H1 (cell line): ENCODE results near the gene P2RX2. TPM values are rescaled to one million over a fixed set of nuclear protein-coding genes. Genes with fewer than 3 reads are reported as not detected.

Experiments used
- CTCF ChIA-PET: fragments of 300-600 bp; sonication (Branson Sonifier 250); formaldehyde crosslinking; loops from one replicate; lab custom pipeline; 2021; ENCODE audit not compliant: partially characterized antibody; lab: Charles Lee
- POLR2A ChIA-PET: fragments of 300-600 bp; sonication (Branson Sonifier 250); formaldehyde crosslinking; loops from one replicate; lab custom pipeline; 2021; ENCODE audit warnings: inconsistent platforms; ENCODE audit not compliant: partially characterized antibody; lab: Charles Lee
- DNase-seq, 2 experiments: peaks; one replicate each; pipeline versions ENCODE4 v3.0.0 to v3.0.0-alpha.2; 2010 to 2022; ENCODE audit warnings: low spot score in 2 of 2, low read depth in 1 of 2, mixed read lengths in 1 of 2
- FAIRE-seq: peaks from 2 replicates; lab custom pipeline; 2011; peaks lifted over from hg19 to GRCh38; lab: Jason Lieb, UNC
- H2AFZ ChIP-seq: 2 replicates; pipeline ENCODE4 v1.8.1; 2012; ENCODE audit warnings: low read length, inconsistent platforms
- H2AK5ac ChIP-seq: 2 replicates; pipeline ENCODE4 v1.6.1; 2013; ENCODE audit warnings: low read depth, low read length
- H2BK120ac ChIP-seq: replicated peaks from 2 replicates; pipeline ENCODE3; 2013; ENCODE audit warnings: low read depth, low read length, inconsistent platforms
- H2BK12ac ChIP-seq: 2 replicates; pipeline ENCODE4 v1.6.1; 2013; ENCODE audit warnings: low read depth, low read length
- H2BK15ac ChIP-seq: 2 replicates; pipeline ENCODE4 v1.6.1; 2013; ENCODE audit warnings: low read length
- H2BK20ac ChIP-seq: 2 replicates; pipeline ENCODE4 v1.6.1; 2013; ENCODE audit warnings: low read length
- H2BK5ac ChIP-seq: 2 replicates; pipeline ENCODE4 v1.6.1; 2013; ENCODE audit warnings: low read depth, low read length
- H3K14ac ChIP-seq: 2 replicates; pipeline ENCODE4 v1.6.1; 2013; ENCODE audit warnings: inconsistent platforms; ENCODE audit not compliant: insufficient read length
- H3K18ac ChIP-seq: 2 replicates; pipeline ENCODE4 v1.6.1; 2013; ENCODE audit warnings: low read length; ENCODE audit errors: extremely low read depth
- H3K23ac ChIP-seq: 2 replicates; pipeline ENCODE4 v1.6.1; 2013; ENCODE audit warnings: inconsistent platforms; ENCODE audit not compliant: insufficient read length
- H3K23me2 ChIP-seq: 2 replicates; pipeline ENCODE4 v1.6.1; 2013; ENCODE audit warnings: low read depth, low read length
- H3K27ac ChIP-seq: 2 replicates; pipeline ENCODE4 v1.6.1; 2011; ENCODE audit warnings: low read depth, low read length, inconsistent platforms
- H3K27me3 ChIP-seq, 4 experiments: replicated peaks in 1 of 4; 1 replicate in 1 of 4; 2 replicates in 3 of 4; pipeline versions ENCODE4 v1.6.1 to v1.8.1; 2011 to 2013; ENCODE audit warnings: low read length in 3 of 4, mild to moderate bottlenecking in 3 of 4, inconsistent platforms in 2 of 4, mixed read lengths in 2 of 4, moderate library complexity in 1 of 4; ENCODE audit not compliant: control insufficient read depth in 3 of 4, insufficient read depth in 3 of 4; ENCODE audit errors: extremely low read depth in 1 of 4
- H3K36me3 ChIP-seq, 4 experiments: 2 replicates each; pipeline versions ENCODE4 v1.6.1 to v1.8.1; 2011 to 2013; ENCODE audit warnings: mild to moderate bottlenecking in 4 of 4, low read length in 3 of 4, moderate library complexity in 2 of 4, control low read depth in 1 of 4, inconsistent platforms in 1 of 4; ENCODE audit not compliant: insufficient read depth in 4 of 4, control insufficient read depth in 2 of 4
- H3K4ac ChIP-seq: replicated peaks from 2 replicates; pipeline ENCODE3; 2013; ENCODE audit warnings: low read length, low read depth, mixed read lengths, inconsistent platforms; ENCODE audit not compliant: insufficient read length
- H3K4me1 ChIP-seq, 4 experiments: replicated peaks in 1 of 4; 1 replicate in 1 of 4; 2 replicates in 3 of 4; pipeline versions ENCODE4 v1.6.1 to v1.8.1; 2011 to 2013; ENCODE audit warnings: low read length in 3 of 4, inconsistent platforms in 2 of 4, mixed read lengths in 1 of 4; ENCODE audit not compliant: insufficient read depth in 4 of 4, control insufficient read depth in 3 of 4
- H3K4me2 ChIP-seq, 2 experiments: 2 replicates each; pipeline versions ENCODE4 v1.6.1 to v1.8.1; 2011 to 2013; ENCODE audit warnings: low read depth in 2 of 2, low read length in 2 of 2, control low read depth in 1 of 2, inconsistent platforms in 1 of 2, mild to moderate bottlenecking in 1 of 2; ENCODE audit not compliant: insufficient read depth in 1 of 2
- H3K4me3 ChIP-seq, 4 experiments: fragments of 200-600, 300-600 bp in 1 of 4; sonication (generic), shearing (Covaris generic), sonication (Bioruptor Twin) in 1 of 4; 2 replicates each; pipeline versions ENCODE4 v1.5.1 to v1.8.1; 2011 to 2016; ENCODE audit warnings: low read length in 4 of 4, low read depth in 3 of 4, control low read depth in 2 of 4, inconsistent platforms in 2 of 4, mild to moderate bottlenecking in 2 of 4, mixed read lengths in 1 of 4, moderate library complexity in 1 of 4; ENCODE audit not compliant: insufficient read depth in 2 of 4; ENCODE audit errors: extremely low read depth in 1 of 4
- H3K56ac ChIP-seq: replicated peaks from 2 replicates; pipeline ENCODE3; 2013; ENCODE audit warnings: low read depth, mild to moderate bottlenecking, mixed read lengths, low read length, inconsistent platforms; ENCODE audit not compliant: insufficient read length
- H3K79me1 ChIP-seq: 2 replicates; pipeline ENCODE4 v1.6.1; 2013; ENCODE audit warnings: low read depth, low read length, control low read depth
- H3K79me2 ChIP-seq, 2 experiments: 2 replicates each; pipeline versions ENCODE4 v1.6.1 to v1.8.1; 2012 to 2013; ENCODE audit warnings: low read length in 2 of 2, mild to moderate bottlenecking in 2 of 2, inconsistent platforms in 1 of 2; ENCODE audit not compliant: insufficient read depth in 2 of 2, control insufficient read depth in 1 of 2
- H3K9ac ChIP-seq, 4 experiments: replicated peaks in 1 of 4; 1 replicate in 1 of 4; 2 replicates in 3 of 4; pipeline versions ENCODE4 v1.6.1 to v1.8.1; 2011 to 2013; ENCODE audit warnings: low read depth in 3 of 4, low read length in 3 of 4, control low read depth in 2 of 4, mild to moderate bottlenecking in 2 of 4, moderate library complexity in 2 of 4, inconsistent platforms in 1 of 4; ENCODE audit errors: extremely low read depth in 1 of 4
- H3K9me3 ChIP-seq, 2 experiments: 2 replicates each; pipeline versions ENCODE4 v1.6.1 to v1.8.1; 2012 to 2013; ENCODE audit warnings: mild to moderate bottlenecking in 2 of 2, moderate library complexity in 2 of 2, control low read depth in 1 of 2, inconsistent platforms in 1 of 2, low read depth in 1 of 2, low read length in 1 of 2, mixed read lengths in 1 of 2; ENCODE audit not compliant: insufficient read depth in 2 of 2
- H4K20me1 ChIP-seq, 2 experiments: replicated peaks in 1 of 2; 2 replicates each; pipeline versions ENCODE3 to v1.8.1; 2011 to 2013; ENCODE audit warnings: inconsistent platforms in 2 of 2, low read length in 2 of 2, mild to moderate bottlenecking in 1 of 2; ENCODE audit not compliant: insufficient read depth in 2 of 2, control insufficient read depth in 1 of 2
- H4K5ac ChIP-seq: 2 replicates; pipeline ENCODE4 v1.6.1; 2013; ENCODE audit warnings: low read length, low read depth, mixed read lengths, inconsistent platforms; ENCODE audit not compliant: insufficient read length
- H4K8ac ChIP-seq: 2 replicates; pipeline ENCODE4 v1.8.0; 2013; ENCODE audit warnings: mild to moderate bottlenecking, moderate library complexity, low read length, inconsistent platforms; ENCODE audit not compliant: insufficient read depth; ENCODE audit errors: extremely low read depth
- H4K91ac ChIP-seq: replicated peaks from 2 replicates; pipeline ENCODE3; 2013; ENCODE audit warnings: low read length, mixed read lengths, inconsistent platforms; ENCODE audit not compliant: insufficient read length
- ASH2L ChIP-seq: fragments of 200-600, 300-600 bp; sonication (generic); IDR thresholded peaks from one replicate; pipeline ENCODE4 v1.7.1; 2017; ENCODE audit warnings: low read length
- ATF3 ChIP-seq: IDR thresholded peaks from 2 replicates; pipeline ENCODE4 v1.6.1; 2011; ENCODE audit warnings: low read depth, mild to moderate bottlenecking, low read length; ENCODE audit not compliant: insufficient read depth
- BACH1 ChIP-seq: IDR thresholded peaks from 2 replicates; pipeline ENCODE4 v1.6.1; 2012; ENCODE audit warnings: low read length, improper control_type of control experiment
- BRCA1 ChIP-seq: IDR thresholded peaks from 2 replicates; pipeline ENCODE4 v1.6.1; 2012; ENCODE audit warnings: low read depth, low read length, improper control_type of control experiment
- SIX5 ChIP-seq: IDR thresholded peaks from 2 replicates; pipeline ENCODE4 v1.6.1; 2011; ENCODE audit warnings: mild to moderate bottlenecking, low read depth, low read length
- WGBS, 2 experiments: shearing (Covaris generic) in 1 of 2; methylation state at CpG; one replicate each; pipeline versions ENCODE4 v1.1.6 to v1.1.7; 2013 to 2015; ENCODE audit warnings: low lambda C conversion rate in 2 of 2, mixed read lengths in 2 of 2, inconsistent platforms in 1 of 2, low coverage in 1 of 2, missing lambda C conversion rate in 1 of 2; ENCODE audit not compliant: insufficient replicate concordance in 2 of 2, insufficient coverage in 1 of 2, insufficient read length in 1 of 2; ENCODE audit errors: extremely low coverage in 1 of 2, missing lambda C conversion rate in 1 of 2; 5-methylcytosine and 5-hydroxymethylcytosine counted together
- polyA plus RNA-seq, 7 experiments: library from polyadenylated mRNA; depleted of rRNA in 3 of 7; stranded (reverse) in 5 of 7; unstranded in 2 of 7; fragments of >200 nt in 5 of 7; fragments of 200-250 nt in 2 of 7; gene quantifications; 1 replicate in 5 of 7; 2 replicates in 1 of 7; 4 replicates in 1 of 7; pipeline versions ENCODE4 v1.2.1 to v1.2.3, GENCODE V29; 2011 to 2013; ENCODE audit warnings: missing spikeins in 2 of 7, mixed read lengths in 2 of 7
- total RNA-seq: library from RNA; stranded (reverse); fragmentation: NEBNext Ultra II Directional; extraction: Animal tissue kit (Norgen Biotek cat#: 25700); gene quantifications from 2 replicates; pipeline ENCODE4 v1.2.1, GENCODE V29; 2021

P2RX2 gene
- total and polyA plus RNA-seq, 2 of the 8 experiments (the other 6 are each of a cell fraction or from before 2014, with no cell fraction given): 0.84 to 2.2 TPM

DNA sequence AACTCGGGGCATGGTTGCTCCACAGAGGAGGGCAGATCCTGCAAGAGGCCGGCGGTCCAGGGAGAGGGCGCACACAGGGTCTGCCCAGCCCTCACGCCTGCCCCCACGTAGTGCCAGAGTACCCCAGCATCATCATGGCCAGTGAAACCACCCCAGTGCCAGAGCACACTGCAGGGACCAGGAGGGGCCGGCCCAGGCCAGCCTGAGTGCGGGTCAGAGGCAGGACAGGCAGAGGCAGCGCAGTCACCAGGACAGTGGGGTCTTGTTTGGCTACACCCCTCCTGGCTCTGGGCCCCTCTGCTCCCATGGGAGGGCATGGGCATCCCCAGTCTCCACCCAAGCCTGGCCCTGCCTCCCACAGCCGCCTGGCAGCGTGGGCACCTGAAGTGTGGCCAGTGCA is 42.9 kb upstream of the P2RX2 start:
- Histone ChIP-seq H3K56ac (no peak overlapping the region), H4K91ac (no peak overlapping the region), H3K4me3 (no peak overlapping the region), H3K23ac (no peak overlapping the region), H2AFZ (no peak overlapping the region), H3K79me1 (peaks cover 2% of the 10 kb centered on the region; the same call in 1 of the 2 replicates), H3K27ac (no peak overlapping the region), H3K18ac (no peak overlapping the region), H3K9me3 (no peaks in the 10 kb centered on the region), H3K79me2 (no peaks in the 10 kb centered on the region), H4K8ac (no peak overlapping the region; the same call in 1 of the 2 replicates), H3K14ac (no peak overlapping the region), H3K23me2 (no peaks in the 10 kb centered on the region), H3K9ac (no peak overlapping the region), H2BK120ac (no peak overlapping the region), H2AK5ac (no peak overlapping the region), H3K36me3 (peaks cover 3 to 61% (median 23%) of the 10 kb centered on the region in 4 experiments; a peak in 7 of 8 replicates), H2BK5ac (no peak overlapping the region), H3K27me3 (peaks cover 0 to 3% (median 2%) of the 10 kb centered on the region in 4 experiments; a peak in 2 of 7 replicates), H3K4me1 (no peaks in the 10 kb centered on the region), H4K20me1 (peaks cover 12 to 37% of the 10 kb centered on the region in 2 experiments), H2BK15ac (no peak overlapping the region), H2BK20ac (no peak overlapping the region), H3K4ac (no peak overlapping the region), H3K4me2 (no peak overlapping the region), H4K5ac (no peak overlapping the region), H2BK12ac (no peak overlapping the region)
- CTCF ChIA-PET: no interaction called here
- TF ChIP-seq BACH1 (no peak), BRCA1 (no peak), SIX5 (no peak), ASH2L (no peak), ATF3 (no peak)
- WGBS, 2 experiments: 90% methylated on average over 8 of the region's 11 CpGs; no CpG with 5 or more reads in 1 of the 2 experiments
- POLR2A ChIA-PET: interaction anchor here (1.2 kb wide), 1 partner anchor 8 kb away, joined by 4 read pairs; no protein-coding TSS in a partner anchor
- no peak for FAIRE-seq
- no peak for DNase-seq
